SIG-M5 treated with dmso at 0.1 percent for 504 hours (cell line): ENCODE results near the gene XIST.
"Not testable (repeated sequence)": the region's sequence is repeated elsewhere in the genome, so short reads cannot be mapped to it uniquely, and the experiment has no call there.

Experiments
- DNase-seq: peaks from one replicate; lab custom pipeline; 2025; ENCODE audit not compliant: unreplicated experiment; lab: John Stamatoyannopoulos, UW

The XIST gene

GRCh38 chrX:73852467-73852866, at the start of gene XIST:
XIST (minus strand) TSS chrX:73852714.
- no peak for DNase-seq

DNA sequence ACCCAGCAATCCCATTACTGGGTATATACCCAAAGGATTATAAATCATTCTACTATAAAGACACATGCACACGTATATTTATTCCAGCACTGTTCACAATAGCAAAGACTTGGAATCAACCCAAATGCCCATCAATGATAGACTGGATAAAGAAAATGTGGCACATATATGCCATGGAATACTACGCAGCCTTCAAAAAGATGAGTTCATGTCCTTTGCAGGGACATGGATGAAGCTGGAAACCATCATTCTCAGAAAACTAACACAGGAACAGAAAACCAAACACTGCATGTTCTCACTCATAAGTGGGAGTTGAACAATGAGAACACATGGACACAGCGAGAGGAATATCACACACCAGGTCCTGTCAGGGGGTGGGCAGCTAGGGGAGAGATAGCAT, 45.8 kb upstream of the XIST start:
- not testable (repeated sequence) for DNase-seq

GRCh38 chrX:73892515-73893090, 40.1 kb upstream of the XIST start:
- DNase-seq = not testable (repeated sequence)

- DNase-seq = not testable (repeated sequence)
Measured at GRCh38 chrX:73882260-73882659, 29.7 kb upstream of the XIST start.

DNA sequence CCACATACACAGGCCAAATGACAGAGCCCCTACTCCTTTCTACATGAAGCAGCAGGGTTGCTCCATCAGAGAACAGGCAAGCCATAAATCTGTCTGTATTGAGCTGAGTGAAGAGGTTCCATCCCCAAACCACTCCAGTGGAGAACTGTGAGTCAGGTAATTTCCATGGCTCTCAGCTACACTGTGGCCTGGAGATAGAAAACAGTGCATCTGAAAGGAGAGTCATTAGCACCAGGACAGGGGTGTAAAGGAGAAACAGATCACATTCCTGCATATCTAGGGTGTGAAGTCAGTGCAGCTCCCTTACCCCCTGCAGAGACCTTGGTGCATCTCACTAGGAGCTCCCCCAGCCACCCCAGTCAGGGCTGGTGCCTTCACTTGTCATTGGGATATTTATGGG, 25.2 kb upstream of the XIST start:
- DNase-seq = no peak

DNA sequence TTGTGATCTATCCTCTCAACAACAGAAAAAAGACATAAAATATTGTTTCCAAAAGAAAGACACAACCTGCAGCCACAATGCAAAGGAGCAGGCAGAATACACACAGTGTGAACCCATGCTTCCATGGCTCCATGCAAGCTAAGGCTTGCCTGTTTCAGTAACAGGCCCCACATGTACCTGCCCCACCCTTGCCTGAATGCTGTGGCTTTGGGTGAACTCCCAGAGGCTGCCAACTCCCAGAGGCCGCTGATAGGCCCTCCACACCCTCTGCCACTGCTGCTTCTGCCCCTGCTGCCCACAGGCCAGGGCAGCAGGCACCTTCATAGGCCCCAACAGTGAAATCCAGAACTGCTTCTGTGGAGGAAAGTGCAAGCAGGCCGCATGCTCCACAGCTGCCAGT, 24.4 kb upstream of the XIST start:
- DNase-seq = no peak

DNA sequence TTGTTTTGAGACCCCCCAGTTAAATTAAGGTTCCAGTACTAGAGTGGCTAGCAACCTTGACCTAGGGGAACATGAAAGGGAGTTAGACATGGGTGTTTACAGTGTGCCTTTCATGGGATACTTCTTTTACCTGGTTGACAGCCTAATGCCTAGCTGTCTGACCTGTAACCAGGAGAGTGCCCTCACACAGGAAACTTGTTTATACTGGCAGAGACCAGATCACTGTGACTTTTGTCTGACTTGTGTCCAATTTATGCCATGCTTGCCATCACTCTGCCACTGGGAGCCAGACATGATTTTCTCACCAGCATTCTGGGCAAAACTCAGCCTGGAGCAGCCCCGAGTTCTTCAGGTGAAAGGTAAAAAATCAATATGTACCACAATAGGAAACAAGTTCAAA, 16.4 kb upstream of the XIST start:
- DNase-seq = no peak

- no peak for DNase-seq
Measured at GRCh38 chrX:73867144-73867543, 14.6 kb upstream of the XIST start.

GRCh38 chrX:73863852-73864251, 11.3 kb upstream of the XIST start:
- DNase-seq = no peak

- no peak for DNase-seq
Measured at GRCh38 chrX:73863268-73863667, 10.8 kb upstream of the XIST start.

DNA sequence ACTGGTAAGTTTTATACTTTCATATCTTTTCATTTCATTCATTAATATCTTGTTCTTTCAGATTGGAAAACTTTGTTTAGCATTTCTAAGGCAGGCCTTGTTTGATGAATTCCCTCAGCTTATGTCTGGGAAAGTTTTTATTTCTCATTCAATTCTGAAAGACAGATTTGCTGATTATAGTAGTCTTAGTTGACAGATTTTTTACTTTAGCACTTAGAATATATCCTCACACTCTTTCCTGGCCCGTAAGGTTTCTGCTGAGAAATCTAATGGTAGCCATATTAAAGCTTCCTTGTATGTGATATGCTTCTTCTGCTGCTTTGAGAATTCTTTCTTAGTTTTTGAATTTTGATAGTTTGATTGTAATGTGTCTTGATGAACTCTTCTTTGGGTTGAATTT, 7.1 kb upstream of the XIST start:
- no peak for DNase-seq

GRCh38 chrX:73855546-73855945, 3.0 kb upstream of the XIST start:
- peak; percentile 43 for DNase-seq

DNA sequence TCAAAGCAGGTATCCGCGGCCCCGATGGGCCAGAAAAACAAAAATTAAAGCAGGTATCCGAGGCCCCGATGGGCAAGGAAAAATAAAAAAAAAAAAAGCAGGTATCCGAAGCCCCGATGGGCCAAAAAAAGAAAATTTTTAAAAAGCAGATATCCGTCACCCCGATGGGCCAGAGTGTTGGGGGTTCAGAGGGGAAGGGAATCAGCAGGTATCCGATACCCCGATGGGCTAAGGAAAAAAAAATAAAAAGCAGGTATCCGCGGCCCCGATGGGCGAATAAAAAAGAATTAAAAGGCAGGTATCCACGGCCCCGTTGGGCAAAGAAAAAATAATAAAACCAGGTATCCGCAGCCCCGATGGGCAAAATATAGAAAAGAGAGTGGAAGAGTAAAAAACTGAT, 492 bp downstream of the XIST start:
- DNase-seq = no peak

GRCh38 chrX:73851014-73852009, 1.2 kb downstream of the XIST start:
- peak; percentile 59 for DNase-seq

GRCh38 chrX:73850124-73851013, 2.1 kb downstream of the XIST start:
- DNase-seq = no peak

- no peak for DNase-seq
Measured at GRCh38 chrX:73849073-73849472, 3.4 kb downstream of the XIST start.

GRCh38 chrX:73847991-73848390, 4.5 kb downstream of the XIST start:
- DNase-seq = no peak

DNA sequence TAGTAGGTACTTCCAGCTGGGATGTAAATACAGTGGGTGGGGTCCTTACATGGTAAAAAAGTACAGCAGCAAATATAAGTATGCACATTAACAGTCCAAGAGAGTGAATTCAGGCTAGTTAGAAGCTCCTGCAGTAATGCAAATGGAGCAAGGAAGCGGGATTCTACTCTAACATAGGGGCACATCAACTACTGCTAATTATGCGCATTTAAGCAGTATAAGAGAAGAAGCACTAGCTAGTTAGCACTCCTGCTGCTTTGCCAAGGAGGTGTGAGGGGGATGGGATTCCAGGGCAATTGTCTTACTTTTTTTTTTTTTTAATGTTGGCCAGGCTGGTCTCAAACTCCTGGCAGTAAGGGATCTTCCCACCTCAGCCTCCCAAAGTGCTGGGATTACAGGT, 5.4 kb downstream of the XIST start:
- DNase-seq = no peak

- no peak for DNase-seq
Measured at GRCh38 chrX:73842541-73843234, 9.8 kb downstream of the XIST start.

- no peak for DNase-seq
Measured at GRCh38 chrX:73841337-73841736, 11.2 kb downstream of the XIST start.
